Measurements from ENCODE around the gene ITPR3.

The ITPR3 gene

GRCh38 chr6:33639559-33639958 lies 18.4 kb downstream of the ITPR3 start:
- DNase-seq = no peak

GRCh38 chr6:33640361-33640760 lies 19.2 kb downstream of the ITPR3 start:
- DNase-seq = no peak

- DNase-seq = no peak
Observed at GRCh38 chr6:33641144-33641543, 20.0 kb downstream of the ITPR3 start.

- no peak for DNase-seq
Observed at GRCh38 chr6:33641602-33642001, 20.5 kb downstream of the ITPR3 start.

GRCh38 chr6:33642897-33643296 lies 21.8 kb downstream of the ITPR3 start:
- no peak for DNase-seq

GRCh38 chr6:33651403-33651802 lies 30.3 kb downstream of the ITPR3 start:
- no peak for DNase-seq

GRCh38 chr6:33652002-33652401 lies 30.9 kb downstream of the ITPR3 start:
- DNase-seq = no peak

GRCh38 chr6:33654831-33655554 lies 33.9 kb downstream of the ITPR3 start:
- DNase-seq = no peak

GRCh38 chr6:33656844-33657243 lies 35.7 kb downstream of the ITPR3 start:
- no peak for DNase-seq

GRCh38 chr6:33658982-33659689 lies 38.0 kb downstream of the ITPR3 start:
- DNase-seq = no peak

GRCh38 chr6:33659986-33660385 lies 38.9 kb downstream of the ITPR3 start:
- DNase-seq = no peak

GRCh38 chr6:33661106-33661838 lies 40.1 kb downstream of the ITPR3 start:
- no peak for DNase-seq

GRCh38 chr6:33662318-33662717 lies 41.2 kb downstream of the ITPR3 start:
- DNase-seq = no peak

GRCh38 chr6:33663028-33663427 lies 41.9 kb downstream of the ITPR3 start:
- no peak for DNase-seq

GRCh38 chr6:33663727-33664449 lies 42.8 kb downstream of the ITPR3 start:
- DNase-seq = no peak

GRCh38 chr6:33664506-33665057 lies 43.5 kb downstream of the ITPR3 start:
- no peak for DNase-seq

GRCh38 chr6:33665957-33666356 lies 44.8 kb downstream of the ITPR3 start:
- no peak for DNase-seq

- no peak for DNase-seq
Observed at GRCh38 chr6:33667072-33667471, 46.0 kb downstream of the ITPR3 start.

GRCh38 chr6:33667776-33668175 lies 46.7 kb downstream of the ITPR3 start:
- no peak for DNase-seq

GRCh38 chr6:33668328-33668727 lies 47.2 kb downstream of the ITPR3 start:
- no peak for DNase-seq

GRCh38 chr6:33668914-33669313 lies 47.8 kb downstream of the ITPR3 start:
- DNase-seq = no peak

GRCh38 chr6:33670086-33670660 lies 49.1 kb downstream of the ITPR3 start:
- DNase-seq = peak in 1 of 14 donors; percentile 65
